Neural progenitor cell (in vitro differentiated cells): ENCODE measurements around the gene BIRC3. TPM values are rescaled to one million over a fixed set of nuclear protein-coding genes. Genes with fewer than 3 reads are reported as not detected.

Experiments used
- DNase-seq: peaks from one replicate; pipeline ENCODE4 v3.0.0-alpha.2; 2016; ENCODE audit warnings: low spot score
- H2AFZ ChIP-seq: fragments of 200-600 bp; sonication (generic); replicated peaks from 2 replicates; pipeline ENCODE4 v1.6.1; 2016; ENCODE audit warnings: antibody characterized with exemption
- H3F3A ChIP-seq: fragments of 200-600 bp; sonication (generic); 2 replicates; pipeline ENCODE4 v1.6.1; 2016; ENCODE audit warnings: antibody characterized with exemption, low read depth
- H3K27ac ChIP-seq: fragments of 200-600 bp; sonication (generic); 2 replicates; pipeline ENCODE4 v1.5.1; 2016; ENCODE audit warnings: mild to moderate bottlenecking
- H3K27me3 ChIP-seq: fragments of 200-600 bp; sonication (generic); 2 replicates; pipeline ENCODE4 v1.6.1; 2016; ENCODE audit warnings: mild to moderate bottlenecking, moderate library complexity
- H3K36me3 ChIP-seq: fragments of 200-600 bp; sonication (generic); 2 replicates; pipeline ENCODE4 v1.5.1; 2016
- H3K4me1 ChIP-seq: fragments of 200-600 bp; sonication (generic); 2 replicates; pipeline ENCODE4 v1.6.1; 2016; ENCODE audit warnings: mixed run types
- H3K4me2 ChIP-seq: fragments of 200-600 bp; sonication (generic); 2 replicates; pipeline ENCODE4 v1.6.1; 2016
- H3K4me3 ChIP-seq: fragments of 200-600 bp; sonication (generic); 2 replicates; pipeline ENCODE4 v1.5.1; 2016
- H3K79me2 ChIP-seq: fragments of 200-600 bp; sonication (generic); 2 replicates; pipeline ENCODE4 v1.6.1; 2016; ENCODE audit warnings: low read depth
- H3K9ac ChIP-seq: fragments of 200-600 bp; sonication (generic); 2 replicates; pipeline ENCODE4 v1.6.1; 2016
- H3K9me3 ChIP-seq: fragments of 200-600 bp; sonication (generic); 2 replicates; pipeline ENCODE4 v1.5.1; 2016; ENCODE audit warnings: low read depth
- H4K20me1 ChIP-seq: fragments of 200-600 bp; sonication (generic); 2 replicates; pipeline ENCODE4 v1.6.1; 2016; ENCODE audit warnings: low read depth
- H3K27ac Mint-ChIP-seq: 3 replicates; pipeline ENCODE4 v1.8.0; 2021; ENCODE audit warnings: mixed read lengths
- H3K27me3 Mint-ChIP-seq: 2 replicates; pipeline ENCODE4 v1.8.0; 2022; ENCODE audit warnings: low read depth, mild to moderate bottlenecking, inconsistent platforms, moderate library complexity, mixed read lengths; ENCODE audit not compliant: insufficient read depth
- H3K36me3 Mint-ChIP-seq: 3 replicates; pipeline ENCODE4 v1.8.0; 2021; ENCODE audit warnings: mixed read lengths
- H3K4me1 Mint-ChIP-seq: 3 replicates; pipeline ENCODE4 v1.8.0; 2021; ENCODE audit warnings: mixed read lengths
- H3K4me3 Mint-ChIP-seq: 3 replicates; pipeline ENCODE4 v1.8.0; 2021; ENCODE audit warnings: mild to moderate bottlenecking, moderate library complexity, mixed read lengths
- H3K9me3 Mint-ChIP-seq: 3 replicates; pipeline ENCODE4 v1.8.0; 2020; ENCODE audit warnings: mixed read lengths
- EZH2 ChIP-seq: fragments of 200-600 bp; sonication (generic); IDR thresholded peaks from 2 replicates; pipeline ENCODE4 v1.6.1; 2017; ENCODE audit warnings: antibody characterized with exemption, mild to moderate bottlenecking, moderate library complexity
- EZH2phosphoT487 ChIP-seq: fragments of 200-600 bp; sonication (generic); IDR thresholded peaks from 2 replicates; pipeline ENCODE4 v1.6.1; 2017; ENCODE audit warnings: antibody characterized with exemption
- small RNA-seq: library from RNA; depleted of rRNA; stranded (forward); fragments of <200 nt; gene quantifications from one replicate; pipeline ENCODE3, GENCODE V24; 2015
- total RNA-seq: library from RNA; depleted of rRNA; stranded (reverse); fragments of >200 nt; gene quantifications from 2 replicates; pipeline ENCODE4 v1.2.3, GENCODE V29; 2015; ENCODE audit warnings: low replicate concordance
- TF ChIP-seq, protein P1 (sequence below): fragments of 200-600 bp; sonication (generic); IDR thresholded peaks from 2 replicates; pipeline ENCODE4 v1.5.1; 2017; ENCODE audit warnings: antibody characterized with exemption, mild to moderate bottlenecking

Gene BIRC3
- total RNA-seq, 1 donor from 2014 or later, result not detected

DNA sequence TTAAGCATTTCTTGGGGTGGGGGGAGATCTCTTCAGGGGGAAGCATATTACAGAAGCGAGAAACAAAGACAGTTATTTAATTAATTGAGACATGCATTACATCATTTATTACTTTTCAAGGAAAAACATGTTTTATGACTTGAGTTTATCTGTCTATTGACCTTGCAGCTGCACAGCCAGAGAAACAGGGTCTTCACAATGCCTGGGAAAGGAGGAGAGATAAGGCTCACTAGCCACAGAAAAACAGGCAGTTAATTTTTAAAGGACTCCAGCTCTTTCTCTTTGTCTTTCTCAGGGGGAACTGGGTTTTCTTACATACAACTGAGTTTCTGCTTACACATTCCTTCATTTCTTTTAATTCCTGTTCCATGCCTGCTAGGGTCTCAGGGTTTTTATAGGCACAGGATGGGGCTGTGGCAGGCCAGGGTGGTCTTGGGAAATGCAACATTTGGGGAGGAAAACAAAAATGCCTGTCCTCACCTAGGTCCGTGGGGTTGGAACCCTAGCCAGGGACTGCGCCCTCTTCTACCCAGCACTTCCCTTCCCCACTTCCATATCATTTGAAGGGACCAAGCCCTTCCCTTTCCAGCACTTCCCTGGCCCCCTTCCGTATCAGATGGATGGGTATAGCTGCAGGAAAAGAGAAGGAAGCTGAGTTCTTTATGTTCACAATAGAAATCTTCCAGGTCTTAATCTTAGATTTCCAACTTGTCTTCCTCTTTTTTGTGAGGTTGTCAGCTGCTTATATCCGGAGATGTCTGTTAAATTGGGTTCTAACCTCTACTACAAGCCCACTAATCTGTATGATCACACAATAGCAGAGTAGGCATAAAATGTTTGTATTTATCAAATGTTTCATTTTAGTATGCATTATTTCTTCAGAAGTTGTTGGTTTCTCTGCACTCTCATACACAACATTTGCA lies 68.1 kb downstream of the BIRC3 start:
- no peak overlapping the region for H3K4me3 Mint-ChIP-seq
- TF ChIP-seq EZH2, result no peak
- TF ChIP-seq, protein P1, sequence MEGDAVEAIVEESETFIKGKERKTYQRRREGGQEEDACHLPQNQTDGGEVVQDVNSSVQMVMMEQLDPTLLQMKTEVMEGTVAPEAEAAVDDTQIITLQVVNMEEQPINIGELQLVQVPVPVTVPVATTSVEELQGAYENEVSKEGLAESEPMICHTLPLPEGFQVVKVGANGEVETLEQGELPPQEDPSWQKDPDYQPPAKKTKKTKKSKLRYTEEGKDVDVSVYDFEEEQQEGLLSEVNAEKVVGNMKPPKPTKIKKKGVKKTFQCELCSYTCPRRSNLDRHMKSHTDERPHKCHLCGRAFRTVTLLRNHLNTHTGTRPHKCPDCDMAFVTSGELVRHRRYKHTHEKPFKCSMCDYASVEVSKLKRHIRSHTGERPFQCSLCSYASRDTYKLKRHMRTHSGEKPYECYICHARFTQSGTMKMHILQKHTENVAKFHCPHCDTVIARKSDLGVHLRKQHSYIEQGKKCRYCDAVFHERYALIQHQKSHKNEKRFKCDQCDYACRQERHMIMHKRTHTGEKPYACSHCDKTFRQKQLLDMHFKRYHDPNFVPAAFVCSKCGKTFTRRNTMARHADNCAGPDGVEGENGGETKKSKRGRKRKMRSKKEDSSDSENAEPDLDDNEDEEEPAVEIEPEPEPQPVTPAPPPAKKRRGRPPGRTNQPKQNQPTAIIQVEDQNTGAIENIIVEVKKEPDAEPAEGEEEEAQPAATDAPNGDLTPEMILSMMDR, result no peak
- no peak for TF ChIP-seq EZH2phosphoT487
- H3K27ac Mint-ChIP-seq, result peak overlapping the region; percentile 41
- H4K20me1 ChIP-seq, result no peaks in the 10 kb centered on the region
- peak overlapping the region; percentile 16 for H3K27ac ChIP-seq
- no peak overlapping the region for H3K4me3 ChIP-seq
- H3K27me3 ChIP-seq, result no peaks in the 10 kb centered on the region
- H3K36me3 Mint-ChIP-seq, result peaks cover 26% of the 10 kb centered on the region
- no peaks in the 10 kb centered on the region for H3K9me3 Mint-ChIP-seq
- H3K36me3 ChIP-seq, result no peaks in the 10 kb centered on the region
- H2AFZ ChIP-seq, result no peak overlapping the region
- H3K79me2 ChIP-seq, result no peaks in the 10 kb centered on the region
- H3F3A ChIP-seq, result peaks cover 5% of the 10 kb centered on the region
- no peaks in the 10 kb centered on the region for H3K27me3 Mint-ChIP-seq
- no peak overlapping the region for H3K9ac ChIP-seq
- peaks cover 4% of the 10 kb centered on the region for H3K4me1 Mint-ChIP-seq
- peaks cover 3% of the 10 kb centered on the region for H3K4me1 ChIP-seq
- no peak for DNase-seq
- no peaks in the 10 kb centered on the region for H3K9me3 ChIP-seq
- H3K4me2 ChIP-seq, result no peak overlapping the region

DNA sequence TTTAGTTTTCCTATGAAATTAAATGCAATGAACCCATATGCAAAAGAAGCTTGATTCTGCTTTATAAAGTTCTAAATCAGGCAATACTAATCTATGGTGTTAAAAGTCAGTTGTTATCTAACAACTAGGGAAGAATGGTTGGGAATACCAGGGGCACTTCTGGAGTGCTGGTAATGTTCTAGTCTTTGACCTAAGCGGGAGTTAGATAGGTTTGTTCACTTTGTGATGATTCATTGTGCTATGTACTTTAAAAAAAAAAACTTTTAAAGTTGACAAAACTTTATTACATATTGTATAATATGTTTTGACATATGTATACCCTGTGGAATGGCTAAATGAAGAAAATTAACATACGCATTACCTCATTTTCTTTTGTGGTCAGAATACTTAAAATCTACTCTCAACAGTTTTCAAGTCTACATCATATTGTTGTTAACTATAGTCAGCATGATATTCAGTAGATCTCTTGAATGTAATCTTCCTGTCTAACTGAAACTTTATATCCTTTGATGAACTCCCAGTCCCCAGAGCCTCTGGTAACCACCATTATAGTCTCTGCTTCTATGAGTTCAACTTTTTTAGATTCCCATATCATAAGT lies 69.0 kb downstream of the BIRC3 start:
- H3K9me3 ChIP-seq, result no peaks in the 10 kb centered on the region
- no peak overlapping the region for H3K4me3 Mint-ChIP-seq
- peaks cover 8% of the 10 kb centered on the region for H3F3A ChIP-seq
- H3K4me2 ChIP-seq, result no peak overlapping the region
- H3K27me3 Mint-ChIP-seq, result no peaks in the 10 kb centered on the region
- DNase-seq, result no peak
- peaks cover 24% of the 10 kb centered on the region for H3K36me3 Mint-ChIP-seq
- H2AFZ ChIP-seq, result no peak overlapping the region
- no peaks in the 10 kb centered on the region for H3K36me3 ChIP-seq
- H3K4me1 Mint-ChIP-seq, result peaks cover 4% of the 10 kb centered on the region
- H3K9me3 Mint-ChIP-seq, result no peaks in the 10 kb centered on the region
- no peaks in the 10 kb centered on the region for H3K79me2 ChIP-seq
- no peaks in the 10 kb centered on the region for H3K27me3 ChIP-seq
- no peak overlapping the region for H3K4me3 ChIP-seq
- H3K27ac Mint-ChIP-seq, result no peak overlapping the region
- peaks cover 3% of the 10 kb centered on the region for H3K4me1 ChIP-seq
- H3K27ac ChIP-seq, result no peak overlapping the region
- TF ChIP-seq, protein P1, result no peak
- TF ChIP-seq EZH2phosphoT487 (no peak), EZH2 (no peak)
- no peaks in the 10 kb centered on the region for H4K20me1 ChIP-seq
- no peak overlapping the region for H3K9ac ChIP-seq

DNA sequence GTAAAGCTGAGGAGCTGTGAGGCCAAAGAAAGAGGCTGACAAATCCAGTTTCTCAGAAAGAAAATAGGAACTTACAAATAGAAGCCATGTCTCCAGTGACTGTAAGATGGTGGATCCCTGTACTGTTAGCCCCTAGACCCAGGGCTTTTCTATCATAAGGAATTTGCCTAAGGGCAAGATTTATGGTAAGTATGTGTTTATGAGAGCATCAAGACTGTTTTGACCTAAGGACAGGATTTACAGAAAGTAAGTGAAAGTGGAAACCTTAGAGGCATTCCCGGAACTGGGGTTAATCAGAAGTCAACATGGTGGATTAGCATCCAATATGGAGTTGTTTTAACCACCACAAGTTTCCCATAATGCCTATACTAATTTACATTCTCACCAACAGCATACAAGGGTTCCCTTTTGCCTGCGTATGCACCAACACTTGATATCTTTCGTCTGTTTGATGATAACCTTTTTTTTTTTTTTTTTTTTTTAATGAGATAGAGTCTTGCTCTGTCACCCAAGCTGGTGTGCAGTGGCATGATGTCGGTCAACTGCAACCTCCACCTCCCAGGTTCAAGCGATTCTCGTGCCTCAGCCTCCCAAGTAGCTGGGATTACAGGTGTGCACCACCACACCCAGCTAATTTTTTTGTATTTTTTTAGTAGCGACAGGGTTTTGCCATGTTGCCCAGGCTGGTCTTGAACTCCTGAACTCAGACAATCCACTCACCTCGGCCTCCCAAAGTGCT lies 69.9 kb downstream of the BIRC3 start:
- H3K9me3 Mint-ChIP-seq, result no peaks in the 10 kb centered on the region
- H3K27ac Mint-ChIP-seq, result no peak overlapping the region
- Histone ChIP-seq H2AFZ (no peak overlapping the region), H4K20me1 (no peaks in the 10 kb centered on the region), H3K36me3 (no peaks in the 10 kb centered on the region), H3K4me3 (no peak overlapping the region), H3K27ac (no peak overlapping the region), H3K4me1 (peaks cover 3% of the 10 kb centered on the region), H3K9me3 (no peaks in the 10 kb centered on the region), H3K27me3 (no peaks in the 10 kb centered on the region), H3K4me2 (no peak overlapping the region), H3K9ac (no peak overlapping the region), H3F3A (peaks cover 8% of the 10 kb centered on the region), H3K79me2 (no peaks in the 10 kb centered on the region)
- H3K27me3 Mint-ChIP-seq, result no peaks in the 10 kb centered on the region
- TF ChIP-seq EZH2phosphoT487 (no peak), EZH2 (no peak)
- TF ChIP-seq, protein P1, result no peak
- peaks cover 23% of the 10 kb centered on the region for H3K36me3 Mint-ChIP-seq
- DNase-seq, result no peak
- H3K4me1 Mint-ChIP-seq, result peaks cover 4% of the 10 kb centered on the region
- H3K4me3 Mint-ChIP-seq, result no peak overlapping the region

Small RNA genes lying within 50 kb of the gene (small RNA-seq; reads per million reads assigned to genes)
- gene AP000942.3, result not detected
- not detected for gene AP000942.4
- not detected for gene RNU6-952P

Other genes with a start within 250 kb of the BIRC3 start
- gene YAP1, start 207.0 kb upstream of the BIRC3 start, total RNA-seq, result 59.9 and 91.4 TPM in 2 replicates
- gene BIRC2, start 29.7 kb downstream of the BIRC3 start, total RNA-seq, result 52.5 and 78.1 TPM in 2 replicates
- gene TMEM123, start 135.3 kb downstream of the BIRC3 start, total RNA-seq, result 127 and 230 TPM in 2 replicates
- not detected in 2 replicates for gene MMP7, start 213.3 kb downstream of the BIRC3 start, total RNA-seq